Ovary (tissue), 3 donors: ENCODE measurements around the gene BUB3.

ENCODE experiments used
- CTCF ChIP-seq, 3 donors: fragments of 450-650 bp in 2 of 3; fragments of 200-600 bp in 1 of 3; IDR thresholded peaks; one replicate each; pipeline versions ENCODE4 v1.5.1 to v1.8.0; 2016 to 2022; ENCODE audit warnings: antibody characterized with exemption in 3 of 3, mild to moderate bottlenecking in 1 of 3
- POLR2A ChIP-seq: fragments of 450-650 bp; IDR thresholded peaks from one replicate; pipeline ENCODE4 v1.6.1; 2017; ENCODE audit warnings: antibody characterized with exemption, mild to moderate bottlenecking, moderate library complexity
- donor health status: DM: no; HTN: no; CAD: no.

- TF ChIP-seq CTCF (IDR thresholded peaks at IDR 0.05) (no peak), POLR2A (no peak)
These were observed 18.6 kb upstream of the BUB3 start, which contains the start of gene HMX3 for GRCh38 chr10:123135415-123136141.
